ENCODE data around the gene MRPS15.

GRCh38 chr1:36479505-36480051 lies 15.4 kb upstream of the MRPS15 start:
- TF ChIP-seq CTCF (conservative IDR thresholded peaks at IDR 0.05) (no peak), EZH2 (IDR thresholded peaks at IDR 0.05; ENCODE audit: low read depth) (no peak)

Measured in PC-9 (cell line).